GM23248 (cell line): Measurements from ENCODE around the gene TBC1D10B. TPM values are rescaled to one million over a fixed set of nuclear protein-coding genes. Genes with fewer than 3 reads are reported as not detected.

Source experiments
- DNase-seq: peaks from one replicate; pipeline ENCODE4 v3.0.0-alpha.2; 2015
- H2AFZ ChIP-seq: fragments of 200-600 bp; sonication (generic); 2 replicates; pipeline ENCODE4 v1.6.1; 2016; ENCODE audit warnings: antibody characterized with exemption
- H3F3A ChIP-seq: fragments of 200-600 bp; sonication (generic); 2 replicates; pipeline ENCODE4 v1.6.1; 2016; ENCODE audit warnings: mild to moderate bottlenecking, antibody characterized with exemption, mixed run types; ENCODE audit not compliant: insufficient read depth
- H3K27ac ChIP-seq: fragments of 200-600 bp; sonication (generic); 2 replicates; pipeline ENCODE4 v1.5.1; 2016; ENCODE audit warnings: mild to moderate bottlenecking
- H3K27me3 ChIP-seq: fragments of 200-600 bp; sonication (generic); replicated peaks from 2 replicates; pipeline ENCODE4 v1.6.1; 2016; ENCODE audit warnings: mild to moderate bottlenecking; ENCODE audit not compliant: insufficient read depth
- H3K36me3 ChIP-seq: fragments of 200-600 bp; sonication (generic); 2 replicates; pipeline ENCODE4 v1.6.1; 2016; ENCODE audit warnings: low read depth, mild to moderate bottlenecking
- H3K4me1 ChIP-seq: fragments of 200-600 bp; sonication (generic); 2 replicates; pipeline ENCODE4 v1.6.1; 2016; ENCODE audit warnings: mild to moderate bottlenecking; ENCODE audit not compliant: insufficient read depth
- H3K4me2 ChIP-seq: fragments of 200-600 bp; sonication (generic); one replicate; pipeline ENCODE4 v1.6.1; 2016; ENCODE audit warnings: mild to moderate bottlenecking; ENCODE audit not compliant: unreplicated experiment
- H3K4me3 ChIP-seq: fragments of 200-600 bp; sonication (generic); 2 replicates; pipeline ENCODE4 v1.5.1; 2016; ENCODE audit warnings: mild to moderate bottlenecking
- H3K79me2 ChIP-seq: fragments of 200-600 bp; sonication (generic); 2 replicates; pipeline ENCODE4 v1.6.1; 2016; ENCODE audit warnings: mild to moderate bottlenecking; ENCODE audit not compliant: insufficient read depth
- H3K9ac ChIP-seq: fragments of 200-600 bp; sonication (generic); 2 replicates; pipeline ENCODE4 v1.6.1; 2016; ENCODE audit warnings: mild to moderate bottlenecking
- H3K9me2 ChIP-seq: fragments of 200-600 bp; sonication (generic); 2 replicates; pipeline ENCODE4 v1.6.1; 2016; ENCODE audit warnings: mixed run types, mild to moderate bottlenecking, moderate library complexity; ENCODE audit not compliant: insufficient read depth
- H3K9me3 ChIP-seq: fragments of 200-600 bp; sonication (generic); one replicate; pipeline ENCODE4 v1.6.1; 2017; ENCODE audit warnings: low read depth
- H4K20me1 ChIP-seq: fragments of 200-600 bp; sonication (generic); 2 replicates; pipeline ENCODE4 v1.6.0; 2016; ENCODE audit not compliant: insufficient read depth
- EZH2 ChIP-seq: fragments of 200-600 bp; sonication (generic); IDR thresholded peaks from 2 replicates; pipeline ENCODE4 v1.6.1; 2018; ENCODE audit warnings: antibody characterized with exemption, mild to moderate bottlenecking; ENCODE audit not compliant: insufficient read depth, poor library complexity, severe bottlenecking
- EZH2phosphoT487 ChIP-seq: fragments of 200-600 bp; sonication (generic); IDR thresholded peaks from 2 replicates; pipeline ENCODE4 v1.6.1; 2018; ENCODE audit warnings: antibody characterized with exemption, moderate library complexity, mild to moderate bottlenecking, low read depth; ENCODE audit not compliant: insufficient read depth
- WGBS, 2 experiments: methylation state at CpG; one replicate each; pipeline ENCODE4 v1.1.6; 2015 to 2017; ENCODE audit warnings: low lambda C conversion rate in 2 of 2, low coverage in 1 of 2; ENCODE audit errors: missing lambda C conversion rate in 2 of 2; 5-methylcytosine and 5-hydroxymethylcytosine counted together
- in situ Hi-C: fragments of 300-500 bp; cut with MboI; formaldehyde crosslinking; loops from 2 replicates; pipeline ENCODE4 v1.15.0; 2020
- polyA plus RNA-seq: library from polyadenylated mRNA; unstranded; fragments of >200 nt; fragmentation: Nextera tagmentation; extraction: Ambion mirVana; gene quantifications from 2 replicates; pipeline ENCODE4 v1.2.1, GENCODE V29; 2016
- total RNA-seq: library from RNA; depleted of rRNA; stranded (reverse); fragments of >200 nt; shearing (Covaris generic); gene quantifications from 2 replicates; pipeline ENCODE4 v1.2.3, GENCODE V29; 2014

Gene TBC1D10B
- total and polyA plus RNA-seq, 2 experiments from 2014 or later: 12.2 to 41.2 TPM

- in situ Hi-C loops: no loop called here
- peak; percentile 100 for DNase-seq
- Histone ChIP-seq H3K36me3 (no peaks in the 10 kb centered on the region), H4K20me1 (no peaks in the 10 kb centered on the region), H3K4me2 (peak overlapping the region; percentile 95), H3K9me3 (no peaks in the 10 kb centered on the region), H3K27me3 (no peaks in the 10 kb centered on the region), H3K4me1 (peaks cover 4% of the 10 kb centered on the region), H3K9ac (peak overlapping the region; percentile 97), H3K27ac (peak overlapping the region; percentile 100), H3K4me3 (peak overlapping the region; percentile 80), H3F3A (0 out of 2 replicates have a peak, but pooled peaks cover 3% of the 10 kb centered on the region), H2AFZ (peak overlapping the region; percentile 92), H3K79me2 (no peaks in the 10 kb centered on the region), H3K9me2 (no peaks in the 10 kb centered on the region)
- TF ChIP-seq EZH2phosphoT487 (no peak), EZH2 (no peak)
- 1 to 2% methylated on average over 38 to 63 of the region's 67 CpGs for WGBS, 2 experiments
These were observed 8.2 kb upstream of the TBC1D10B start for GRCh38 chr16:30378236-30379157.

DNA sequence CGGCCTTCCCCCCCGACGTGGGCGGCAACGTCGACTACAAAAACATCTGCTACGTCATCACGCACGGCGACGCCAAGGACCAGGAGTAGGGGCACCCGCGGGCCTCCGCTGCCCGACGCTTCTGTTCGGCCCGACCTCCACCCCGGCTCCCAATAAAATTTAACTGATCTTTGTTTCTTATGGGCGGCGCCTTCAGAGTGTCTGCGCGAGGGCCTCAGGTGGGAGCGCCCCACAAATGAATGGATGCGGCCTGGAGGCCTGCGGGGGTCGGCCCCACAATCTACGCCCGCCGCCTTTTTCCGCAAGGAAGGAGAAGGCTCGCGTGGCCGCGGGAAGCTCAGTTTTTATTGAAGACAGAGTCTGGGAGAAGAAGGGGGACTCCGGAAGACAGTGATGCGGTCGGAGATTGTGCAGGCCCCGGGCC, 7.5 kb upstream of the TBC1D10B start:
- H3F3A ChIP-seq: 0 out of 2 replicates have a peak, but pooled peaks cover 3% of the 10 kb centered on the region
- no peaks in the 10 kb centered on the region for H3K36me3 ChIP-seq
- H3K9ac ChIP-seq: peak overlapping the region; percentile 97
- H2AFZ ChIP-seq: peak overlapping the region; percentile 92
- TF ChIP-seq EZH2phosphoT487: no peak
- TF ChIP-seq EZH2: no peak
- peak overlapping the region; percentile 100 for H3K27ac ChIP-seq
- no peaks in the 10 kb centered on the region for H3K27me3 ChIP-seq
- H4K20me1 ChIP-seq: no peaks in the 10 kb centered on the region
- H3K9me3 ChIP-seq: no peaks in the 10 kb centered on the region
- H3K79me2 ChIP-seq: no peaks in the 10 kb centered on the region
- H3K4me1 ChIP-seq: peaks cover 4% of the 10 kb centered on the region
- peak overlapping the region; percentile 80 for H3K4me3 ChIP-seq
- DNase-seq: peak; percentile 84
- peak overlapping the region; percentile 95 for H3K4me2 ChIP-seq
- no peaks in the 10 kb centered on the region for H3K9me2 ChIP-seq
- in situ Hi-C loops: no loop called here
- WGBS, 2 experiments: 0 to 1% methylated on average over 35 to 39 of the region's 39 CpGs

DNA sequence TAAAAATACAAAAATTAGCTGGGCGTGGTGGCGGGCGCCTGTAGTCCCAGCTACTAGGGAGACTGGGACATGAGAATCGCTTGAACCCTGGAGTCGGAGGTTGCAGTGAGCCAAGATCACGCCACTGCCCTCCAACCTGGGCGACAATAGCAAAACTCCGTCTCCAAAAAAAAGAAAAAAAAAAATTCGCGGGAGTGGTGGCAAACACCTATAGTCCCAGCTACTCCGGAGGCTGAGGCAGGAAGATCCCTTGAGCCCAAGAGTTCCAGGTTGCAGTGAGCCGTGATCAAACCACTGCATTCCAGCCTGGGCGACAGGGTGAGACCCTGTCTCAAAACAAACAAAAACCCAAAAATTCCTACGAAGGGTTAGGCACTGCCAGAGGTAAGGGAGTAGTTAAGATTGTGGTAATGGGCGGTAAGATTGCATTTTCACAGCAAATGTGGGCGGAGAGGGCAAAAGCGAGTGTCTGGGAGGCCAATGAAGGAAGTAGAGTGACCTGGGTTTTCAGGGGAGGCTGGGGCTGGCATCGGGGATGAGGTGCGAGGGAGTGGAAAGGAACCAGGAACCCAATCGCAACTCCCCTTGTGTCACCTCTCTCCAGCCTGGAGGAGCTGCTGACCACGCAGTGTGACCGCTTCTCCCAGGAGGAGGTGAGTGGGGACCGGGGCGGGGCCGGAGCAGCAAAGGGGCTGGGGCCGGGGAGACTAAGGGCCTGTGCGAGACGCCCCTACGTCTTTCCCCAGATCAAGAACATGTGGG, 6.9 kb upstream of the TBC1D10B start:
- in situ Hi-C loops: no loop called here
- WGBS, 2 experiments: 46 to 51% methylated on average over 22 to 25 of the region's 29 CpGs
- no peaks in the 10 kb centered on the region for H3K9me3 ChIP-seq
- no peak for TF ChIP-seq EZH2
- no peak for TF ChIP-seq EZH2phosphoT487
- H3K27ac ChIP-seq: peak overlapping the region; percentile 100
- no peaks in the 10 kb centered on the region for H4K20me1 ChIP-seq
- DNase-seq: no peak
- no peaks in the 10 kb centered on the region for H3K36me3 ChIP-seq
- H3K4me1 ChIP-seq: peaks cover 4% of the 10 kb centered on the region
- peak overlapping the region; percentile 92 for H2AFZ ChIP-seq
- peak overlapping the region; percentile 80 for H3K4me3 ChIP-seq
- H3F3A ChIP-seq: 0 out of 2 replicates have a peak, but pooled peaks cover 3% of the 10 kb centered on the region
- H3K27me3 ChIP-seq: no peaks in the 10 kb centered on the region
- H3K9me2 ChIP-seq: no peaks in the 10 kb centered on the region
- no peaks in the 10 kb centered on the region for H3K79me2 ChIP-seq
- H3K9ac ChIP-seq: peak overlapping the region; percentile 97
- H3K4me2 ChIP-seq: peak overlapping the region; percentile 95

- Histone ChIP-seq H3K4me1 (peaks cover 5% of the 10 kb centered on the region), H3K4me2 (no peak overlapping the region), H3K9me2 (no peaks in the 10 kb centered on the region), H2AFZ (no peak overlapping the region), H3K27ac (no peak overlapping the region), H3K4me3 (no peak overlapping the region), H3K36me3 (no peaks in the 10 kb centered on the region), H3K9ac (no peak overlapping the region), H3K27me3 (no peaks in the 10 kb centered on the region), H4K20me1 (no peaks in the 10 kb centered on the region), H3K79me2 (no peaks in the 10 kb centered on the region), H3K9me3 (no peaks in the 10 kb centered on the region), H3F3A (0 out of 2 replicates have a peak, but pooled peaks cover 3% of the 10 kb centered on the region)
- 97 to 98% methylated on average over 8 of the region's 8 CpGs for WGBS, 2 experiments
- in situ Hi-C loops: no loop called here
- TF ChIP-seq EZH2phosphoT487: no peak
- no peak for TF ChIP-seq EZH2
- DNase-seq: no peak
These were observed 6.2 kb upstream of the TBC1D10B start for GRCh38 chr16:30376461-30376902.
